Astrocyte (in vitro differentiated cells and primary cell): ENCODE results near the gene C12orf57. TPM values are rescaled to one million over a fixed set of nuclear protein-coding genes. Genes with fewer than 3 reads are reported as not detected.

Experiments used
- DNase-seq: peaks from one replicate; pipeline ENCODE4 v3.0.0-alpha.2; 2010; ENCODE audit warnings: low read depth
- FAIRE-seq: peaks from 2 replicates; lab custom pipeline; 2011; peaks lifted over from hg19 to GRCh38; lab: Jason Lieb, UNC
- H2AFZ ChIP-seq: 2 replicates; pipeline ENCODE4 v1.6.0; 2012; ENCODE audit warnings: low read depth, low read length, inconsistent platforms
- H3K27ac ChIP-seq: 2 replicates; pipeline ENCODE4 v1.5.1; 2011; ENCODE audit warnings: low read depth, low read length, inconsistent platforms
- H3K27me3 ChIP-seq: 2 replicates; pipeline ENCODE4 v1.6.0; 2011; ENCODE audit warnings: low read length, inconsistent platforms; ENCODE audit not compliant: insufficient read depth
- H3K36me3 ChIP-seq: 2 replicates; pipeline ENCODE4 v1.5.1; 2011; ENCODE audit warnings: low read length, inconsistent platforms; ENCODE audit not compliant: insufficient read depth
- H3K4me1 ChIP-seq: 2 replicates; pipeline ENCODE4 v1.5.1; 2011; ENCODE audit warnings: low read length, inconsistent platforms; ENCODE audit not compliant: insufficient read depth
- H3K4me2 ChIP-seq: 2 replicates; pipeline ENCODE4 v1.6.0; 2012; ENCODE audit warnings: low read length, inconsistent platforms
- H3K4me3 ChIP-seq: 2 replicates; pipeline ENCODE4 v1.5.1; 2011; ENCODE audit warnings: low read depth, mild to moderate bottlenecking, low read length, inconsistent platforms; ENCODE audit not compliant: insufficient read depth
- H3K79me2 ChIP-seq: 2 replicates; pipeline ENCODE4 v1.6.0; 2012; ENCODE audit warnings: mild to moderate bottlenecking, low read length, inconsistent platforms; ENCODE audit not compliant: insufficient read depth
- H3K9ac ChIP-seq: 2 replicates; pipeline ENCODE4 v1.6.0; 2012; ENCODE audit warnings: mild to moderate bottlenecking, low read length, inconsistent platforms
- H3K9me3 ChIP-seq: 2 replicates; pipeline ENCODE4 v1.5.1; 2012; ENCODE audit warnings: low read depth, mild to moderate bottlenecking, low read length, inconsistent platforms; ENCODE audit not compliant: insufficient read depth
- H4K20me1 ChIP-seq: 2 replicates; pipeline ENCODE4 v1.6.0; 2012; ENCODE audit warnings: low read length, inconsistent platforms; ENCODE audit not compliant: insufficient read depth
- H3K27ac Mint-ChIP-seq: one replicate; pipeline ENCODE4 v1.8.0; 2021; ENCODE audit warnings: mild to moderate bottlenecking, mixed read lengths; ENCODE audit not compliant: unreplicated experiment
- H3K27me3 Mint-ChIP-seq: one replicate; pipeline ENCODE4 v1.8.0; 2021; ENCODE audit warnings: low read depth, mixed read lengths; ENCODE audit not compliant: unreplicated experiment
- H3K36me3 Mint-ChIP-seq: one replicate; pipeline ENCODE4 v1.8.0; 2021; ENCODE audit warnings: low read depth, mixed read lengths; ENCODE audit not compliant: unreplicated experiment
- H3K4me1 Mint-ChIP-seq: one replicate; pipeline ENCODE4 v1.8.0; 2021; ENCODE audit warnings: low read depth, mixed read lengths; ENCODE audit not compliant: unreplicated experiment
- H3K4me3 Mint-ChIP-seq: one replicate; pipeline ENCODE4 v1.8.0; 2021; ENCODE audit warnings: mild to moderate bottlenecking, moderate library complexity, mixed read lengths; ENCODE audit not compliant: unreplicated experiment
- H3K9me3 Mint-ChIP-seq: one replicate; pipeline ENCODE4 v1.8.0; 2021; ENCODE audit warnings: mild to moderate bottlenecking, mixed read lengths; ENCODE audit not compliant: unreplicated experiment
- CTCF ChIP-seq: IDR thresholded peaks from 2 replicates; pipeline ENCODE4 v1.5.1; 2011; ENCODE audit warnings: low read depth, mild to moderate bottlenecking, inconsistent platforms, low read length, moderate library complexity; ENCODE audit not compliant: insufficient read depth
- EZH2 ChIP-seq: IDR thresholded peaks from 2 replicates; pipeline ENCODE4 v1.6.1; 2012; ENCODE audit warnings: mild to moderate bottlenecking, low read length, inconsistent platforms; ENCODE audit not compliant: insufficient read depth
- total RNA-seq: library from RNA; stranded (reverse); gene quantifications from 2 replicates; pipeline ENCODE4 v1.2.1, GENCODE V29; 2021

The C12orf57 gene
- total RNA-seq, 1 donor from 2014 or later, result 117 TPM

- Histone ChIP-seq H3K4me1 (peaks cover 25% of the 10 kb centered on the region), H3K4me3 (no peak overlapping the region), H3K27ac (no peak overlapping the region), H3K9me3 (no peaks in the 10 kb centered on the region), H4K20me1 (peaks cover 19% of the 10 kb centered on the region), H3K36me3 (no peaks in the 10 kb centered on the region), H3K79me2 (peaks cover 8% of the 10 kb centered on the region), H3K9ac (no peak overlapping the region), H3K27me3 (no peaks in the 10 kb centered on the region), H2AFZ (no peak overlapping the region), H3K4me2 (no peak overlapping the region)
- no peak for FAIRE-seq
- Mint-ChIP-seq H3K36me3 (no peaks in the 10 kb centered on the region), H3K4me1 (peaks cover 25% of the 10 kb centered on the region), H3K4me3 (no peak overlapping the region), H3K9me3 (no peaks in the 10 kb centered on the region), H3K27ac (no peak overlapping the region), H3K27me3 (no peaks in the 10 kb centered on the region)
- DNase-seq, result no peak
- TF ChIP-seq EZH2, result no peak
- TF ChIP-seq CTCF, result no peak
These were observed 3.8 kb downstream of the C12orf57 start for GRCh38 chr12:6947615-6948014.

- Histone ChIP-seq H3K79me2 (peaks cover 8% of the 10 kb centered on the region), H3K27me3 (no peaks in the 10 kb centered on the region), H3K27ac (no peak overlapping the region), H3K9me3 (no peaks in the 10 kb centered on the region), H3K4me3 (no peak overlapping the region), H3K36me3 (no peaks in the 10 kb centered on the region), H3K4me1 (peaks cover 30% of the 10 kb centered on the region), H2AFZ (no peak overlapping the region), H3K9ac (no peak overlapping the region), H3K4me2 (no peak overlapping the region), H4K20me1 (peaks cover 19% of the 10 kb centered on the region)
- no peak overlapping the region for H3K4me3 Mint-ChIP-seq
- H3K27ac Mint-ChIP-seq, result no peak overlapping the region
- peaks cover 28% of the 10 kb centered on the region for H3K4me1 Mint-ChIP-seq
- DNase-seq (no peak), FAIRE-seq (no peak)
- no peaks in the 10 kb centered on the region for H3K9me3 Mint-ChIP-seq
- TF ChIP-seq CTCF (no peak), EZH2 (no peak)
- no peaks in the 10 kb centered on the region for H3K36me3 Mint-ChIP-seq
- no peaks in the 10 kb centered on the region for H3K27me3 Mint-ChIP-seq
These were observed 5.2 kb downstream of the C12orf57 start for GRCh38 chr12:6948873-6949594.

- Histone ChIP-seq H3K27ac (no peak overlapping the region), H3K4me1 (peaks cover 23% of the 10 kb centered on the region), H3K9ac (no peak overlapping the region), H3K79me2 (peaks cover 3% of the 10 kb centered on the region), H2AFZ (no peak overlapping the region), H3K9me3 (no peaks in the 10 kb centered on the region), H3K27me3 (no peaks in the 10 kb centered on the region), H3K36me3 (no peaks in the 10 kb centered on the region), H4K20me1 (peaks cover 13% of the 10 kb centered on the region), H3K4me3 (no peak overlapping the region), H3K4me2 (no peak overlapping the region)
- peak; percentile 12 for TF ChIP-seq CTCF
- TF ChIP-seq EZH2, result no peak
- FAIRE-seq (no peak), DNase-seq (no peak)
- Mint-ChIP-seq H3K9me3 (no peaks in the 10 kb centered on the region), H3K27ac (peak overlapping the region; percentile 26), H3K4me1 (peaks cover 26% of the 10 kb centered on the region), H3K4me3 (no peak overlapping the region), H3K36me3 (no peaks in the 10 kb centered on the region), H3K27me3 (no peaks in the 10 kb centered on the region)
These were observed 6.6 kb downstream of the C12orf57 start for GRCh38 chr12:6950401-6950801.
